CD4-positive, alpha-beta T cell (primary cell): ENCODE measurements around the gene PCOLCE2. TPM values are rescaled to one million over a fixed set of nuclear protein-coding genes. Genes with fewer than 3 reads are reported as not detected.

Source experiments
- ATAC-seq: fragments of 200-7000 bp; cut with Tn5 transposase; one replicate; pipeline ENCODE4 v1.10.0; 2022; ENCODE audit warnings: mild to moderate bottlenecking; ENCODE audit not compliant: poor library complexity
- CTCF ChIA-PET: fragments of 350-600 bp; sonication (Branson Sonifier 250); formaldehyde crosslinking; loops from one replicate; lab custom pipeline; 2021; ENCODE audit warnings: antibody characterized with exemption, inconsistent platforms; lab: Charles Lee
- POLR2A ChIA-PET: fragments of 350-600 bp; sonication (Branson Sonifier 250); formaldehyde crosslinking; loops from one replicate; lab custom pipeline; 2021; ENCODE audit warnings: antibody characterized with exemption, inconsistent platforms; lab: Charles Lee
- DNase-seq, 14 experiments: peaks; one replicate each; pipeline ENCODE4 v3.0.0-alpha.2; 2013 to 2020; ENCODE audit warnings: mixed read lengths in 2 of 14
- H3K27ac ChIP-seq, 2 donors: one replicate each; pipeline versions ENCODE4 v1.5.1 to v1.7.0; 2013; ENCODE audit warnings: low read length in 2 of 2, low read depth in 1 of 2, mild to moderate bottlenecking in 1 of 2
- H3K27me3 ChIP-seq, 2 experiments: 1 replicate in 1 of 2; 2 replicates in 1 of 2; pipeline versions ENCODE4 v1.6.1 to v1.7.0; 2013; ENCODE audit warnings: low read length in 2 of 2, control low read depth in 1 of 2, mild to moderate bottlenecking in 1 of 2, moderate library complexity in 1 of 2; ENCODE audit not compliant: insufficient read depth in 2 of 2, control insufficient read depth in 1 of 2
- H3K36me3 ChIP-seq: one replicate; pipeline ENCODE4 v1.6.1; 2013; ENCODE audit warnings: low read length, control low read depth; ENCODE audit not compliant: insufficient read depth
- H3K4me1 ChIP-seq: one replicate; pipeline ENCODE4 v1.6.1; 2013; ENCODE audit warnings: low read length, control low read depth; ENCODE audit not compliant: insufficient read depth
- H3K4me3 ChIP-seq: one replicate; pipeline ENCODE4 v1.5.1; 2013; ENCODE audit warnings: mild to moderate bottlenecking, low read length, moderate library complexity
- H3K9me3 ChIP-seq, 2 experiments: 1 replicate in 1 of 2; 2 replicates in 1 of 2; pipeline versions ENCODE4 v1.6.1 to v1.7.0; 2013; ENCODE audit warnings: low read length in 2 of 2, mild to moderate bottlenecking in 2 of 2, control low read depth in 1 of 2, moderate library complexity in 1 of 2; ENCODE audit not compliant: control insufficient read depth in 1 of 2, insufficient read depth in 1 of 2
- H3K27ac Mint-ChIP-seq: one replicate; pipeline ENCODE4 v1.8.0; 2020; ENCODE audit warnings: mixed read lengths
- H3K27me3 Mint-ChIP-seq: one replicate; pipeline ENCODE4 v1.8.0; 2021; ENCODE audit warnings: mixed read lengths
- H3K36me3 Mint-ChIP-seq: one replicate; pipeline ENCODE4 v1.8.0; 2021; ENCODE audit warnings: low read depth, mixed read lengths
- H3K4me1 Mint-ChIP-seq: one replicate; pipeline ENCODE4 v1.8.0; 2021; ENCODE audit warnings: low read depth, mixed read lengths
- H3K4me3 Mint-ChIP-seq: one replicate; pipeline ENCODE4 v1.8.0; 2020; ENCODE audit warnings: mild to moderate bottlenecking, mixed read lengths
- H3K9me3 Mint-ChIP-seq: one replicate; pipeline ENCODE4 v1.8.0; 2020; ENCODE audit warnings: mixed read lengths
- intact Hi-C, 2 experiments: fragments of 100-400 bp; cut with DNase I in 1 of 2; cut with micrococcal nuclease in 1 of 2; formaldehyde crosslinking; loops; one replicate each; pipeline versions ENCODE4 v1.15.1 to v1.9.0; 2023 to 2025; cut with DNase I, micrococcal nuclease
- total RNA-seq, 174 experiments: library from RNA in 2 of 174; stranded (reverse) in 2 of 174; gene quantifications; one replicate each; pipeline ENCODE4 v1.2.3 and lab custom pipeline; 2021 to 2026
- TF ChIP-seq, protein P1 (sequence below): fragments of 200-600 bp; IDR thresholded peaks from one replicate; pipeline ENCODE4 v1.8.0; 2022; ENCODE audit warnings: antibody characterized with exemption, mild to moderate bottlenecking

Gene PCOLCE2
- total RNA-seq, 2 experiments from 2014 or later: not detected

DNA sequence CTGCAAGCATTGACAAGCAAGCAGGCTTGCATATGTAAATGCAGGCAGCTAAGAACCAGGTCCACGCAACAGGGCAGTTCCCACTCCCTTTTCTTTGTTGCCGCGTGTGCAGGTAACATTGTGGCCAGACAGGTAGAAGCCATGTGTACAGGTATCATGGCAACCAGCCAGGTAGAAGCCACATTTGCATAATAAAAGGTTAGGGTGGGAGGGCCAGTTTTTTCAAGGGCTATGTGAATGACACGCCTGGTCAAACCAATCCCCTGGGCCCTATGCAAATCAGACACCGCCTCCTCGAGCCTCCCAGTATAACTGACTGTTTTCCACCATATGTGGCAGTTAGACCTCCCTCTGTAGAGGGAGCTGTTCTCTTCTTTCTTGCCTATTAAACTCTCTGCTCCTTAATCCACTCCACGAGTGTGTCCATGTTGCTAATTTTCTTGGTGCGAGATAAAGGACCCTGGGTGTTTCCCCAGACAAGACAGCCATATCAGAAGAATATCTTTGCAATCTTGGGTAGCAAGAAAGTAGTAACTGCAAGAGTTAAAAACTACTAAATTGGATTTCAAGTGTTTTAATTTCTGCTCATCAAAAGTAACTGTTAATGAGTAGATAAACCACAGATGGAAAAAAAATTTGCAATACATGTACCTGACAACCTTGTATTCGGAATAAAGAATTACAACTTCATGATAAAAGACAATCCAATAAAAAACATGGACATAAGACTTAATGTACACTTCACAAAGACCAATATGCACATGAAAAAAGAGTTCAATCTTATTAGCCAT, 21.8 kb downstream of the PCOLCE2 start:
- intact Hi-C loops: no loop called here
- POLR2A ChIA-PET: no interaction called here
- Histone ChIP-seq H3K4me1 (no peaks in the 10 kb centered on the region), H3K4me3 (no peak overlapping the region), H3K27me3 (no peaks in the 10 kb centered on the region), H3K9me3 (no peaks in the 10 kb centered on the region), H3K36me3 (no peaks in the 10 kb centered on the region), H3K27ac (no peak overlapping the region)
- DNase-seq: no peak
- no peak for ATAC-seq
- H3K27me3 Mint-ChIP-seq: peaks cover 8% of the 10 kb centered on the region
- CTCF ChIA-PET: no interaction called here
- H3K4me3 Mint-ChIP-seq: no peak overlapping the region
- TF ChIP-seq, protein P1, sequence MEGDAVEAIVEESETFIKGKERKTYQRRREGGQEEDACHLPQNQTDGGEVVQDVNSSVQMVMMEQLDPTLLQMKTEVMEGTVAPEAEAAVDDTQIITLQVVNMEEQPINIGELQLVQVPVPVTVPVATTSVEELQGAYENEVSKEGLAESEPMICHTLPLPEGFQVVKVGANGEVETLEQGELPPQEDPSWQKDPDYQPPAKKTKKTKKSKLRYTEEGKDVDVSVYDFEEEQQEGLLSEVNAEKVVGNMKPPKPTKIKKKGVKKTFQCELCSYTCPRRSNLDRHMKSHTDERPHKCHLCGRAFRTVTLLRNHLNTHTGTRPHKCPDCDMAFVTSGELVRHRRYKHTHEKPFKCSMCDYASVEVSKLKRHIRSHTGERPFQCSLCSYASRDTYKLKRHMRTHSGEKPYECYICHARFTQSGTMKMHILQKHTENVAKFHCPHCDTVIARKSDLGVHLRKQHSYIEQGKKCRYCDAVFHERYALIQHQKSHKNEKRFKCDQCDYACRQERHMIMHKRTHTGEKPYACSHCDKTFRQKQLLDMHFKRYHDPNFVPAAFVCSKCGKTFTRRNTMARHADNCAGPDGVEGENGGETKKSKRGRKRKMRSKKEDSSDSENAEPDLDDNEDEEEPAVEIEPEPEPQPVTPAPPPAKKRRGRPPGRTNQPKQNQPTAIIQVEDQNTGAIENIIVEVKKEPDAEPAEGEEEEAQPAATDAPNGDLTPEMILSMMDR: no peak
- no peaks in the 10 kb centered on the region for H3K9me3 Mint-ChIP-seq
- H3K27ac Mint-ChIP-seq: no peak overlapping the region
- H3K36me3 Mint-ChIP-seq: no peaks in the 10 kb centered on the region
- no peaks in the 10 kb centered on the region for H3K4me1 Mint-ChIP-seq

DNA sequence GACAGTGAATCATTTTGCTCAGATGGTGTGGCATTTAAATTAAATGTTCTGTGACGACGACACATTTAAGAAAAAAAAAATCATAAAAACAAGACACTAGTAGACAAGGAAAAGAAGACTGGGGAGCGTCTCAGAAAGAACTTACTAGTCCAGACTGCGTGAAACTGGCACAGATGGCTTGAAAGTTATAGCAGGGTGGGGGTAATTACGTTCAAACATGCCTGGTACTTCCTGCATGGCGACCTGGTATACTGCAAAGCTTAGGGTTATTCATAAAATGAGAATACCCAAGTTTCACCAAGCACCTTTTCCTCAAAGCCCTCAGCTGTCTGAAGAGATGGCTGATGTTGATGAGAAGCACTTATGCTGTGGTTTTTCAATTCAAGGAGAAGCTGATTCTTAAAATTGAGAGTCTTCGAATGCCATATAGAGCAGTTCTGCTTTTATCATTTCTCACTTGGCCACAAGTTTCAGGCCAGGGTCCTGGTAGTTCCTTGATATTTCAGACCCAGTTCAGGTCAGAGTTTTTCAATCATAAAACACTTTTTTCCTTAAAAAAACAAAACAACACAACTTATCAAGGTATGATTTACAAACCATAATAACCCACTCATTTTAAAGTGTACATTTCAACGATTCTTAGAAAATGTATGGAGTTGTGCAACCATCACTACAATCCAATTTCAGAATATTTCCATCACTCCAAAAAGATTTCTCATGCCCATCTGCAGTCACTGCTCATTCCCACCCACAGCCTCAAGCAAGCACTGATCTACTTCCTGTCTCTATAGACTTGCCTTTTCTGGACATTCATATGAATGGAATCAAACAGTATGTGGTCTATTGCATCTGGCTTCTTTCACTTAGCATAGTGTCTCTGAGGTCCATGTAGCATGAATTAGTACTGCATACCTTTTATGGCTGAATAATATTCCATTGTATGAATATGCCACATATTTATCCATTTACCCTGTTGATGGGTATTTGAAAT, 24.7 kb downstream of the PCOLCE2 start:
- DNase-seq: no peak
- no peaks in the 10 kb centered on the region for H3K9me3 Mint-ChIP-seq
- no peak overlapping the region for H3K4me3 Mint-ChIP-seq
- H3K36me3 ChIP-seq: no peaks in the 10 kb centered on the region
- TF ChIP-seq, protein P1: no peak
- POLR2A ChIA-PET: no interaction called here
- intact Hi-C loops: no loop called here
- no peak for ATAC-seq
- no peak overlapping the region for H3K27ac Mint-ChIP-seq
- no peaks in the 10 kb centered on the region for H3K4me1 Mint-ChIP-seq
- CTCF ChIA-PET: no interaction called here
- peaks cover 30% of the 10 kb centered on the region for H3K27me3 Mint-ChIP-seq
- H3K27ac ChIP-seq: no peak overlapping the region
- H3K36me3 Mint-ChIP-seq: no peaks in the 10 kb centered on the region
- peaks cover 2 to 4% of the 10 kb centered on the region in 2 experiments for H3K27me3 ChIP-seq
- H3K9me3 ChIP-seq: no peaks in the 10 kb centered on the region
- no peaks in the 10 kb centered on the region for H3K4me1 ChIP-seq
- no peak overlapping the region for H3K4me3 ChIP-seq

DNA sequence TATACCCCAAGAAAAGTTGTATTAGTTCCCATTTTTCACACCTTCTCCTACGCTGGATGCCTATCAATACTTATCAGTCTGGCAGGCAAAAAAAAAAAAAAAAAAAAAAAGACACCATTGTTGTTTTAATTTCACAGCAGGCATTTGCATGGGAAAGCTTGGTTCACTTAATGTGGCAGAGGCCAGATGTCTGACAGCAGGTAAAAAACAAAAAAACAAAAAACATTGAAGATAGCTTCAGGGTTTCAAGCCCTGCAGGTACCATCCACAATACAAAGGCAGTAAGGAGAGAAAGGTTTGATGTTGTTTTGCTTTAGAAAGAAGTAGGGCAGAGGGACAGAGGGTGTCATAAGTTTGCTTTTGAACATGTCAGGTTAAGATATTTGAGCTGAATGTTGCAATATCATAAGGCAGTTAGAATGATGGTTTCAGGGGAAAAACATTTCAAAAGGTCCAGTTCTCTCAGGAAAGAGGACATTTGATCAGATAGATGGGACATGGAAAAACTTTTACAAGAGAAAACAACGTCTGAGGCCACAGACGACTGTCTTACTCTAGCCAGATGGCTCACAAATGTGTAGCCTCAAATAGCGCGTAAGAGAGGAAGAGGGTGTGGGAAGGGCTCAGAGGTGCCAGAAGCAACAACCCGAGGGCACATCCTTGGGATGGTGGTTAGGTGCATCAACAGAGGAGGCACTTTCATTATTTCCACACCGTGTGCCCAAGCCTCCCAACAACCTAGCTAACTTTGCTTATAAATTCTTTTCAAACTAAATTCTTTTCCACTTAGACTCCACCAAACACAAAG, 25.7 kb downstream of the PCOLCE2 start:
- CTCF ChIA-PET: no interaction called here
- H3K27me3 Mint-ChIP-seq: peaks cover 35% of the 10 kb centered on the region
- Histone ChIP-seq H3K27me3 (peaks cover 2 to 4% of the 10 kb centered on the region in 2 experiments), H3K4me1 (no peaks in the 10 kb centered on the region), H3K27ac (no peak overlapping the region), H3K36me3 (no peaks in the 10 kb centered on the region), H3K4me3 (no peak overlapping the region), H3K9me3 (no peaks in the 10 kb centered on the region)
- H3K9me3 Mint-ChIP-seq: no peaks in the 10 kb centered on the region
- no peak for ATAC-seq
- TF ChIP-seq, protein P1: no peak
- H3K4me1 Mint-ChIP-seq: no peaks in the 10 kb centered on the region
- H3K36me3 Mint-ChIP-seq: no peaks in the 10 kb centered on the region
- intact Hi-C loops: no loop called here
- H3K27ac Mint-ChIP-seq: no peak overlapping the region
- DNase-seq: no peak
- POLR2A ChIA-PET: no interaction called here
- H3K4me3 Mint-ChIP-seq: no peak overlapping the region
